HL-60 (cell line): ENCODE data around the gene COL4A2.
"Not testable (repeated sequence)": the region's sequence is repeated elsewhere in the genome, so short reads cannot be mapped to it uniquely, and the experiment has no call there.

Source experiments
- DNase-seq, 2 experiments: peaks; one replicate each; pipeline ENCODE4 v3.0.0-alpha.2; 2010 to 2020; ENCODE audit warnings: low read depth in 1 of 2, low spot score in 1 of 2
- H3K27ac ChIP-seq: fragments of 250-450 bp; sonication (Bioruptor Pico); replicated peaks from 2 replicates; pipeline ENCODE4 v1.5.1; 2020; ENCODE audit warnings: mild to moderate bottlenecking, moderate library complexity
- H3K27me3 ChIP-seq: fragments of 250-450 bp; sonication (Bioruptor Pico); 2 replicates; pipeline ENCODE4 v1.5.1; 2021; ENCODE audit warnings: mild to moderate bottlenecking, moderate library complexity; ENCODE audit not compliant: insufficient read depth, poor library complexity, severe bottlenecking
- H3K4me3 ChIP-seq: replicated peaks from 2 replicates; pipeline ENCODE4 v1.5.1; 2011; ENCODE audit warnings: mild to moderate bottlenecking, control low read depth, low read length; ENCODE audit not compliant: insufficient read depth
- CTCF ChIP-seq: IDR thresholded peaks from one replicate; pipeline ENCODE4 v1.5.1; 2011; ENCODE audit warnings: low read length, control low read depth, inconsistent platforms; ENCODE audit not compliant: insufficient read depth
- GABPA ChIP-seq: IDR thresholded peaks from 2 replicates; pipeline ENCODE4 v1.6.1; 2012; ENCODE audit warnings: low read depth
- POLR2AphosphoS5 ChIP-seq: IDR thresholded peaks from 2 replicates; pipeline ENCODE4 v1.6.1; 2012; ENCODE audit warnings: low read depth
- REST ChIP-seq: IDR thresholded peaks from 2 replicates; pipeline ENCODE4 v1.6.1; 2012; ENCODE audit warnings: low read depth; ENCODE audit not compliant: insufficient replicate concordance
- SPI1 ChIP-seq: IDR thresholded peaks from 2 replicates; pipeline ENCODE4 v1.6.1; 2012; ENCODE audit warnings: low read depth, mild to moderate bottlenecking, borderline replicate concordance

Gene COL4A2

DNA sequence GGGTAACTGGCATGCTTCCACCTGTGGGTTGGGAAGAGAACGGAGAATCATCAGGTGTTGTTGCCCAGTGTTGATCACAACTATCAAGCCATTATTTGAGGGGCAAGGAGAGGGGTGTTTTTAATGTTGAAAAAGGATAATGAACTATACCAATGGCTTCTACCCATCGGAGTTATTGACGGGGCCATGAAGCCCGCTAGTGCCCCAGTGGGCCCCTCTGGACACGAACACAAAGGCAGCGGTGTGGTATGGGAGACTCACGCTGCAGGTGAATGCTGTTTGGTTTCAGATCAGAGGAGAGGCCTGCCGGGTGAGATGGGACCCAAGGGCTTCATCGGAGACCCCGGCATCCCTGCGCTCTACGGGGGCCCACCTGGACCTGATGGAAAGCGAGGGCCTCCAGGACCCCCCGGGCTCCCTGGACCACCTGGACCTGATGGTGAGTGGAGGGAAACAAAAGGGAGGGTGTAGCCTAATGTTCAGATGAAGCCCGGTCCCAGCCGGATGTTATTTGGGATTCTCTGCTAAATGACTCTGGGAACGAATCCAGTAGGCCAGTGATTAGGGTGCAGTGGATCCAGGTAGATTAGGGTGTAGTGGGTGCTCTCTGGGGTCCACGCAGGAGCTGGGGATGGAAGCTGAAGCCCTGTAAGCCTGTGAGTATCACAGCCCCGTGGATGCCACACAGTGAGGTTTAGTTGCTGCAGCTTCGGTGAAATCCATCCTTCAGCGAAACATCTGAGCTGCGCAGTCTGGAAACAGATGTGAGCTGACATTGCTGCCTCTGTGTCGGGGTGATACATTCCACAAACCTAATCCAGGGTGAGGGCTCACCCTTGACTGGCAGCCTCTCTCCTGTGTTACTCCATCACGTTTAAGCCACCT is 143.2 kb downstream of the COL4A2 start:
- TF ChIP-seq REST, result no peak
- no peak for TF ChIP-seq CTCF
- no peak for TF ChIP-seq SPI1
- H3K27me3 ChIP-seq, result peaks cover 5% of the 10 kb centered on the region

DNA sequence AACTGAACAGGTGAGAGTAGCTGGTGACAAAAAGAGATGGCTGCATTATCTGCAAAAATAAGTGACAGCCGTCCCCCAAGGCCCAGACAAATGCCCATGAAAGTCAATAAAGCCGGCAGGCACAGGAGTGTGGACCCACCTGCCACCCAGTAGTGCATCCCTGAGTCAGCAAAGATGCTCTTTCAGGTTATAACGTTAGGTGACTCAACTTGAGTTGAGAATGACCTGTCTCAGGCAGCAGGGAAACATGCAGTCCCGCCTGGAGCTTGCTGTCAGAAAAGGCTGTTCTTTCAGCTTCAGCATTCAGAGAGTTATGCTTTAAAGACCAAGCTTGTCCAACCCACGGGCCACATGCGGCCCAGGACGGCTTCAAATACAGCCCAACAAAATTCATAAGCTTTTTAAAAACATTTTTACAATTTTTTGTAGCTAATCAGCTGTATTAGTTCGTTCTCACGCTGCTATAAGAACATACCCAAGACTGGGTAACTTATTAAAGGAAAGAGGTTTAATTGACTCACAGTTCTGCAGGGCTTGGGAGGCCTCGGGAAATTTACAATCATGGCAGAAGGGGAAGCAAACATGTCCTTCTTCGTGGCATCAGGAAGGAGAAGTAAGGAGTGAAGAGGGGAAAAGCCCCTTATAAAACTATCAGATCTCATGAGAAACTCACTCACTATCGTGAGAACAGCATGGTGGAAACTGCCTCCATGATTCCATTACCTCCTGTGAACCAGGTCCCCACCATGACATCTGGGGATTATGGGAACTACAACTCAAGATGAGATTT is 144.1 kb downstream of the COL4A2 start:
- H3K27ac ChIP-seq, result no peak overlapping the region
- TF ChIP-seq CTCF (no peak), GABPA (no peak), REST (no peak), POLR2AphosphoS5 (no peak), SPI1 (no peak)

More for the DNA sequence above, 143.2 kb downstream of the COL4A2 start:
- no peak overlapping the region for H3K27ac ChIP-seq
- DNase-seq, result no peak
- H3K4me3 ChIP-seq, result no peak overlapping the region

DNA sequence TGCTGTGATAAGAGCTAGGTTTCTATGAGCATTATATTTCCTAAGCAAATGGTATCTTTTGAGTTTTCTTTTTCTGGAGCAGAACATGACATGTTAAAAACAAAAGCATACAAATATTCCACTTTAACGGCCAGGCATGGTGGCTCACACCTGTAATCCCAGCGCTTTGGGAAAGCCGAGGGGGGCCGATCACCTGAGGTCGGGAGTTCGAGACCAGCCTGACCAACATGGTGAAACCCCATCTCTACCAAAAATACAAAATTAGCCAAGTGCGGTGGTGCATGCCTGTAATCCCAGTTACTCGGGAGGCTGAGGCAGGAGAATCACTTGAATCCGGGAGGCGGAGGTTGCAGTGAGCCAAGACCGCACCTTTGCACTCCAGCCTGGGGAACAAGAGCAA is 146.0 kb downstream of the COL4A2 start:
- not testable (repeated sequence) for H3K27ac ChIP-seq, DNase-seq, H3K27me3 ChIP-seq, H3K4me3 ChIP-seq

More for the DNA sequence above, 144.1 kb downstream of the COL4A2 start:
- Histone ChIP-seq H3K27me3 (peaks cover 5% of the 10 kb centered on the region), H3K4me3 (no peak overlapping the region)
- no peak for DNase-seq

DNA sequence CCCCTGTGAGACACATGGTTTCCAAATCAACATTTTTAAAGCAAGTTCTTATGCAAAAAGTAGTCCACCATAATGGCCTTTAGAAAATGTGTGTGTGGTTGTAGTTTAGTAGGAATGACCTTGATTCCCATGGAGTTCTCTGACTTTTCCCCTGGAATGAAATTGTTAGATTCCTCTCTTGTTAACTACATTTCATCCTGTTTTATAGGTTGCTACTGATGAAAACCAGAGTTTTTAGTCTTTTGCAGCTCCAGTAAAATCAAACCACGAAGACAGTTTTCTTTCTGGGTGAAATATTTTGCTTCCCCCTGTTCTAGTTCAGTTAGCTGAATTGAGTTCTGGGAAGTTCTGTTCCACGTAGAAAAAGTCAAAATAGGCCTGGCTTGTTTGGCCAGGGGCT is 146.7 kb downstream of the COL4A2 start:
- no peak overlapping the region for H3K27ac ChIP-seq
- DNase-seq, result no peak
- no peak overlapping the region for H3K4me3 ChIP-seq
- no peaks in the 10 kb centered on the region for H3K27me3 ChIP-seq
- TF ChIP-seq REST, result no peak
- TF ChIP-seq CTCF, result no peak
- TF ChIP-seq POLR2AphosphoS5, result no peak
- no peak for TF ChIP-seq SPI1
- no peak for TF ChIP-seq GABPA
